NT2/D1 (cell line): Measurements from ENCODE around the gene POLR2I.

ENCODE experiments used
- SUZ12 ChIP-seq: IDR thresholded peaks from 2 replicates; pipeline ENCODE4 v1.6.1; 2011; ENCODE audit not compliant: insufficient read length, insufficient read depth; ENCODE audit errors: extremely low read depth
- YY1 ChIP-seq: IDR thresholded peaks from 2 replicates; pipeline ENCODE4 v1.6.1; 2011; ENCODE audit not compliant: insufficient read length, insufficient read depth
- ZNF274 ChIP-seq: IDR thresholded peaks from 2 replicates; pipeline ENCODE4 v1.6.1; 2011; ENCODE audit warnings: mild to moderate bottlenecking, low read depth, low read length

GRCh38 chr19:36064826-36065225 lies 49.8 kb downstream of the POLR2I start:
- TF ChIP-seq YY1: no peak
- TF ChIP-seq ZNF274: no peak
- TF ChIP-seq SUZ12: no peak
